ENCODE data around the gene TRIM47.
"Not testable (repeated sequence)": the region's sequence is repeated elsewhere in the genome, so short reads cannot be mapped to it uniquely, and the experiment has no call there.

The TRIM47 gene

GRCh38 chr17:75891022-75891604, 12.7 kb upstream of the TRIM47 start:
- TF ChIP-seq CTCF (IDR thresholded peaks at IDR 0.05; ENCODE audit: insufficient read depth, low read length, missing control alignments): no peak
- ChIA-PET POLR2A (no interaction called here), CTCF (interaction anchor here (6.5 kb wide), 1 partner anchor 13 kb away, joined by 32 read pairs; the partner anchor contains the start of gene TRIM47)
- H3K4me3 ChIP-seq (ENCODE audit: low read depth, low read length): no peak overlapping the region
- no peak for DNase-seq (ENCODE audit: low read depth, low spot score)

GRCh38 chr17:75889454-75889853, 11.1 kb upstream of the TRIM47 start:
- no peak for TF ChIP-seq CTCF (IDR thresholded peaks at IDR 0.05; ENCODE audit: insufficient read depth, low read length, missing control alignments)
- CTCF ChIA-PET: interaction anchor here (6.5 kb wide), 1 partner anchor 11 kb away, joined by 32 read pairs; the partner anchor contains the start of gene TRIM47
- POLR2A ChIA-PET: interaction anchor here (0.7 to 1.2 kb wide), 2 partner anchors 11 to 106 kb away, joined by 3 to 4 read pairs; no protein-coding TSS in a partner anchor
- no peak for DNase-seq (ENCODE audit: low read depth, low spot score)
- no peak overlapping the region for H3K4me3 ChIP-seq (ENCODE audit: low read depth, low read length)

- ChIA-PET POLR2A (interaction anchor here (1.1 kb wide), 1 partner anchor 9 kb away, joined by 4 read pairs; no protein-coding TSS in a partner anchor), CTCF (interaction anchor here (6.5 kb wide), 1 partner anchor 10 kb away, joined by 32 read pairs; the partner anchor contains the start of gene TRIM47)
- TF ChIP-seq CTCF (IDR thresholded peaks at IDR 0.05; ENCODE audit: insufficient read depth, low read length, missing control alignments): no peak
- no peak for DNase-seq (ENCODE audit: low read depth, low spot score)
- no peak overlapping the region for H3K4me3 ChIP-seq (ENCODE audit: low read depth, low read length)
Observed at GRCh38 chr17:75888484-75888883, 10.1 kb upstream of the TRIM47 start.

GRCh38 chr17:75885860-75886259, 7.5 kb upstream of the TRIM47 start:
- CTCF ChIA-PET: interaction anchor here (3.2 kb wide), 1 partner anchor 11 kb away, joined by 23 read pairs; the partner anchor contains the start of gene TRIM65
- DNase-seq (ENCODE audit: low read depth, low spot score); H3K4me3 ChIP-seq (ENCODE audit: low read depth, low read length); POLR2A ChIA-PET: not testable (repeated sequence)

- no peak overlapping the region for H3K4me3 ChIP-seq (ENCODE audit: low read depth, low read length)
- no peak for TF ChIP-seq CTCF (IDR thresholded peaks at IDR 0.05; ENCODE audit: insufficient read depth, low read length, missing control alignments)
- no peak for DNase-seq (ENCODE audit: low read depth, low spot score)
- CTCF ChIA-PET: interaction anchor here (3.2 kb wide), 1 partner anchor 11 kb away, joined by 23 read pairs; the partner anchor contains the start of gene TRIM65
- POLR2A ChIA-PET: no interaction called here
Observed at GRCh38 chr17:75885431-75885830, 7.0 kb upstream of the TRIM47 start.

GRCh38 chr17:75881678-75882454, 3.5 kb upstream of the TRIM47 start:
- ChIA-PET CTCF (interaction anchor here (1.3 to 1.4 kb wide), 3 partner anchors 20 to 38 kb away, joined by 3 to 5 read pairs (median 4); partner anchors contain the start of gene UNC13D), POLR2A (no interaction called here)
- H3K4me3 ChIP-seq (ENCODE audit: low read depth, low read length): no peak overlapping the region
- TF ChIP-seq CTCF (IDR thresholded peaks at IDR 0.05; ENCODE audit: insufficient read depth, low read length, missing control alignments): no peak
- no peak for DNase-seq (ENCODE audit: low read depth, low spot score)

Data from AG04449 (cell line).